ENCODE results near the gene VSX2. TPM values are rescaled to one million over a fixed set of nuclear protein-coding genes. Genes with fewer than 3 reads are reported as not detected.
A peak's percentile ranks its signal among the peaks of the same experiment; 100 is the strongest.

The VSX2 gene
- total RNA-seq, 1 donor from 2014 or later: not detected

DNA sequence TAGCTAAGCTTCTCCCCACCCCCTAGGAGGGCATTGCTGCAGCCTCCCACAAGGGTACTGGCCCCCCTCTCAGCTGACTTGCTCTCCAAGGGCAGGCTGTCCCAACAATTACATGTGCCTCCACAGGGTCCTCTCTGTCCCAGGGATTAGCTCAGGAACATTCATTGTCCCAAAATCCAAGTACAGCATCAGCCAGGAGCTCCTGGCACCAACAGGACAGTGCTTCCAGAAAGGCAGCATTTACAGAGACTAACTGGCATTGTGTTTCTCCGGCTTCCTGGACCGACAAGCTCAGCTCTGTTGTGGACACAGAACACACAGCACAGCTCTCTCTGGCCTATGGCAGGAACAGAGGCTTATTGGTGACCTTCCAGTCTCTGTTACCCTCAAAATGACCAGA, 41.8 kb downstream of the VSX2 start:
- intact Hi-C loops (cut with DNase I): no loop called here
- DNase-seq: no peak

DNA sequence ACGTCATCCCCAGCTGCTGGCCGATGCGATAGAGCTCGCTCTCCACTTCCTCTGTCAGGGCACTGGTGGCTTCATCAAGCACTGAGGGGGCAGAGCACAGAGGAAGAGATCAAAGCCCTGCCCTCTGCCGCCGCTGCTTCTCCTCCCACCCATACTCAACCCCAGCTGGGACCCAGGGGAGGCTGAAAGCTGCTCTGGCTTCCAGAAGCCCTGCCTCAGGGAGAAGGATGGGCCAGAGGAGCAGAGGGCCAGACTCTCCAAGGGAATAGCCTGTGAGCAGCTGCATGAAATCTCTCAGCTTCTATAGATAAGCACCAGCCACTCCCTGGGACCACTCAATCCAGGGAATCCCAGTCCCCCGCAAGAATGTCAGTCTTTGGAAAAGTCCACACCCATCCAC, 47.5 kb downstream of the VSX2 start:
- intact Hi-C loops (cut with DNase I): no loop called here
- ATAC-seq (ENCODE audit: poor library complexity): no peak
- no peak for DNase-seq

More for the DNA sequence above, 41.8 kb downstream of the VSX2 start:
- no peak for ATAC-seq (ENCODE audit: poor library complexity)

DNA sequence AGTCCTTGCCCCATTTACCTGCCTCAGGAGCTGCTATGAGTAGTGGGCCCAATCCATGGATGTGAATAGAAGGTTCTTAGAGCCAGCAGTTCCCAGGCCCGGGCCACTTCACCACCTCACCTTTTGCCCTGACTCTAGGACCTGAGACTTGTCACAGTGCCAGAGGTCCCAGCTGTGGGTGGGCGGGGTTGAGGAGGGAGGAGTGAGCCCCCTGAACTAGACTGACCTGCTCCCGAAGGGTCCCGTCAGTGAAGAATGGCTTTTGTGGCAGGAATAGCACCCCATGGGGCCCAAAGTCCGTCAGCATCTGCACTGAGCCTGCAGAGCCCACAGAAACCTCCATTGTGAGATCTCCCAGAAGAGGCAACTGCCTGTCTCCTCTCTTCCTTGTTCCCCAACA, 50.6 kb downstream of the VSX2 start:
- intact Hi-C loops (cut with DNase I): no loop called here
- no peak for DNase-seq
- ATAC-seq (ENCODE audit: poor library complexity): no peak

DNA sequence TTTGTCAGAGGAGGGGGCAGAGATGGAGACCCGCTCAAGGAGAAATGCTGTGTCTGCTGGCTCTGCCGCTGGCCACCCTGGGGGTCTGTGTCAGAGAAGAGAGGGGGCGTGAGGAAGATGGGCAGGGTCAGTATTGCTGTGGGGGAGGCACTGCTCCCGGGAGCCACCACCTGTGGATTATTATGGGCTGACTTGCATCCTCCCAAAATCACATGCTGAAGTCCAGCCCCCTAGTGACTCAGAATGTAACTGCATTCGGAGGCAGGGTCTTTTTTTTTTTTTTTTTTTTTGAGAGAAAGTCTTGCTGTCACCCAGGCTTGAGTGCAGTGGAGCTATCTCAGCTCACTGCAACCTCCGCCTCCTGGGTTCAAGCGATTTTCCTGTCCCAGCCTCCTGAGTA, 51.2 kb downstream of the VSX2 start:
- intact Hi-C loops (cut with DNase I): no loop called here
- DNase-seq (no peak), ATAC-seq (ENCODE audit: poor library complexity) (no peak)

DNA sequence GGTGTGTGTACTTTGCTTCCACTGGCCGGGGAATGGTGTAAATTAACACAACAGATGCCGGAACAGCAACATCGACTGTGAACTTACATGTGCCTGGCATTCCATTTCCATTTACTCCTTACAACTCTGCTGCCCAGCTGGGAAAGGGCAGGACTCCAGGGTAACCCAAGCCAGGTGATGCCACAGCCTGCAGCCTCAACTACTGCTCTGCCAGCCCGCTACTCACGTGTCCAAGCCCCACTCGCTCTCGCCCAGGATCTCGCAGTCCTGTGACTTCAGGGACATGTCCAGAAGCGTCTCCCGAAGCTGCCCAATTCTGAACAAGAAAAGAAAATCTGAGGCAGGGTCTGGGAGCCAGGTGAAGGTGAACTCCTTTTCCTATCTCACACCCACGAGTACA, 52.8 kb downstream of the VSX2 start:
- no peak for ATAC-seq (ENCODE audit: poor library complexity)
- no peak for DNase-seq
- intact Hi-C loops (cut with DNase I): no loop called here

DNA sequence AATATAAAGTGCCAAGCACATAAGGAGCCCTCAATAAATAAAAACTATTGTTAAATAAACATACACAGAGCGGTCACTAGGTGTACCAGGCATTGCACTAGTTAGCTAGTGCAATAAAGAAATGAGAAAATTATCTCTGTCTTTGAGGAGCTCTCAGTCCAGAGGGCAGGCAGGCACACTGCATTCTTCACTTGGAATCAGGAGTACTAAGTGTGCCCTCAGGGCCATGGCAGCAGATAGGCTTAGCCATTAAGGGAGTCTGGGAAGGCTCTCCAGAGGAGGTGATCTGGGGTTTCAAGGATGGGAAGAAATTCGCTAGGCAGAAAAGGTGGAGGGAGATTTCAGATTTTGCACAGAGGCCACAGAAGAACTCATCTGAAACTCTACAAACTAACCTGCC, 54.4 kb downstream of the VSX2 start:
- no peak for ATAC-seq (ENCODE audit: poor library complexity)
- no peak for DNase-seq
- intact Hi-C loops (cut with DNase I): no loop called here

DNA sequence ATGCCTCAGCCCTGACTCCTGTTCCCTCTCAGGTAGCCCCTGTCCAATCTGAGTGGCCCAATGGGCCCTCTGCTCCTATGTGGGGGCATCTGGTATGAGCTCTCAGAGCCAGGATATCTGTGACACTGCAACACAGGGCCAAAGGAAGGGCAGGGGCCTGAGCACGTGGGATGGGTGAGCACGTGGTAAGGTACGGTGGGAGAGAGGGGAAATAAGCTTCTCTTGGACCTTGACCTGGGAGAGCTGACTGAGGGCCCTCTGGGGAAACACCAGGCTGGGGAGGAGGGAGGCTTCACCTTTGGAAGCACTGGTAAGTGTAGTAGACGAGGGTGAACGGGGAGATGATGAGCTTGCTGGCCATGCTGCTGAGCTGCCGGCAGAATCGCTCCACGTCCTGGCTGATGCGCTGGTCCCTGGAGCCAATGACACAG, 56.8 kb downstream of the VSX2 start:
- no peak for DNase-seq
- ATAC-seq (ENCODE audit: poor library complexity): no peak
- intact Hi-C loops (cut with DNase I): no loop called here

DNA sequence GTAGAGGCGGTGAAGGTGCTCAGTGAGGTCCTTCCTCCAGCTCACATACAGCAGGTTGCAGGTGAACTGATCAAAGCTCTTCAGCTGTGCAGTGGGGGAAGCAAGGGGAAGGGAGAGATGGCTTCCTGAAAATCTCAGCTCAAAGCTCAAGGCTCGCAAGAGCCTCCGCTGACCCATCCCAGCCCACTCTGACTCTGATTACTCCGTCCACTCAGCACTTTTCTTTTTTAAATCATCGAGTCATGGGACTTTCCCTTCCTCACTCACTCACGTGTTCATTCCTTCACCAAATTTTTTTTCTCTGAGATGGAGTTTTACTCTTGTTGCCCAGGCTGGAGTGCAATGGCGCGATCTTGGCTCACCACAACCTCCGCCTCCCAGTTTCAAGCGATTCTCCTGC, 58.7 kb downstream of the VSX2 start:
- ATAC-seq (ENCODE audit: poor library complexity) (no peak), DNase-seq (no peak)
- intact Hi-C loops (cut with DNase I): no loop called here

DNA sequence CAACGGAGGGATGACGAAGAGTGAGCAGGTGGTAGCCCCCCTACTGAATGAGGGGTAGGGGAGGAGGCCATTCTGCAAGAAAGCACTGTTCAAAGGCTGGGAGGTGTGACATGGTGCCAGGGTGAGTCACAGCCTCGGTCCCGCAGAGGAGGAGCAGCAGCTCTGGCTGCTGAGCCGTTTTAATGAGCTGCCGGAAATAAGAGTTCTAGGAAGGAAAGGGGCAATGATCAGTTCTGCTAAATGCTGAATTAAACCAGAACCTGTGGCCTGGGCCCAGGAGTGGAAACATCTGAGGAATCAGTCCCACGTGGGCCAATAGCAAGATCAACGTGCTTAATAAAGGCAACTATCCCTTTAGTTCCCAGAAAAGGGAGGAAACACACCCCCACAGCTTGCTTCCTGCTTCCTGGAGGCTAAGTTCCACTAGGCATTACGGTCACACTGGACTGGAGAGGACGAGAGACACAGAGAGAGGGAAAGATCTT, 59.9 kb downstream of the VSX2 start:
- DNase-seq (no peak), ATAC-seq (ENCODE audit: poor library complexity) (no peak)
- intact Hi-C loops (cut with DNase I): no loop called here

DNA sequence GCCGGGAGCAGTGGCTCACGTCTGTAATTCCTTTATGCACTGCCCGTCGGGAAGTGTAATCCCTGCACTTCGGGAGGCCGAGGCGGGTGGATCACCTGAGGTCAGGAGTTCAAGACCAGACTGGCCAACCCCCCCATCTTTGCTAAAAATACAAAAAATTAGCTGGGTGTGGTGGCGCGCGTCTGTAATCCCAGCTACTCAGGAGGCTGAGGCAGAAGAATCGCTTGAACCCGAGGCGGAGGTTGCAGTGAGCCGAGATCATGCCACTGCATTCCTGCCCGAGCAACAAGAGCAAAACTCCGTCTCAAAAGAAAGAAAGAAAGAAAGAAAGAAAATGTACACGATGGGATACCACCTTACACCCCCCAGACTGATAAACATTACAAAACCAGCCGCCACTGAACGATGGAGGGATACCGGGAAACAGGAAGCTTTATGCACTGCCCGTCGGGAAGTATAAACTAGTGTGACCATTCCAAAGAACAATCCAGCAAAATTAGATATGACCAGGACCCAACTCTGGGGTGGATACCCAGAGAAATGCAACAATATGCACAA, 62.4 kb downstream of the VSX2 start:
- intact Hi-C loops (cut with DNase I): no loop called here
- DNase-seq: no peak
- no peak for ATAC-seq (ENCODE audit: poor library complexity)

DNA sequence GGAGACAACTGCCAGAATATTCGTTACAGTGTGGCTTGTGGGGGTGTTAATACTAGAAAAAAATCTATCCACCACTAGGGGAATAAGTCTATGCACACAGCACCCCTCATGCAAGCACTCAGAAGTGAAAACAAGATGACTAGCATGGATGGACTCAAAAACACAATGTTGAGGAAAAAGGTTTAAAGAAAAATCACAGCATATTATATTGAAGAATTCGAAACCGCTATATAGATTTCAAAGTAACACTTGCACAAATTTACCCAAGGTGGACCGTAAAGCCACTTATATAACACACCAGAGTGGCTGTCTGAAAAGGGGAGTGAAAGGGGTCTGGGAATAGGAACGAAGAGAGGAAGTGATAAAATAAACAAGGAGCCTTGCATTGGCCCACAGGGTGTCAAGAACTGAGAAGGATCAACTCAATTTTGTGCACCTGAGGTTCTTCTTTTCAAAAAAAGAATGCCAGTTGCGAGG, 62.9 kb downstream of the VSX2 start:
- peak; percentile 75 for ATAC-seq (ENCODE audit: poor library complexity)
- intact Hi-C loops (cut with DNase I): no loop called here

DNA sequence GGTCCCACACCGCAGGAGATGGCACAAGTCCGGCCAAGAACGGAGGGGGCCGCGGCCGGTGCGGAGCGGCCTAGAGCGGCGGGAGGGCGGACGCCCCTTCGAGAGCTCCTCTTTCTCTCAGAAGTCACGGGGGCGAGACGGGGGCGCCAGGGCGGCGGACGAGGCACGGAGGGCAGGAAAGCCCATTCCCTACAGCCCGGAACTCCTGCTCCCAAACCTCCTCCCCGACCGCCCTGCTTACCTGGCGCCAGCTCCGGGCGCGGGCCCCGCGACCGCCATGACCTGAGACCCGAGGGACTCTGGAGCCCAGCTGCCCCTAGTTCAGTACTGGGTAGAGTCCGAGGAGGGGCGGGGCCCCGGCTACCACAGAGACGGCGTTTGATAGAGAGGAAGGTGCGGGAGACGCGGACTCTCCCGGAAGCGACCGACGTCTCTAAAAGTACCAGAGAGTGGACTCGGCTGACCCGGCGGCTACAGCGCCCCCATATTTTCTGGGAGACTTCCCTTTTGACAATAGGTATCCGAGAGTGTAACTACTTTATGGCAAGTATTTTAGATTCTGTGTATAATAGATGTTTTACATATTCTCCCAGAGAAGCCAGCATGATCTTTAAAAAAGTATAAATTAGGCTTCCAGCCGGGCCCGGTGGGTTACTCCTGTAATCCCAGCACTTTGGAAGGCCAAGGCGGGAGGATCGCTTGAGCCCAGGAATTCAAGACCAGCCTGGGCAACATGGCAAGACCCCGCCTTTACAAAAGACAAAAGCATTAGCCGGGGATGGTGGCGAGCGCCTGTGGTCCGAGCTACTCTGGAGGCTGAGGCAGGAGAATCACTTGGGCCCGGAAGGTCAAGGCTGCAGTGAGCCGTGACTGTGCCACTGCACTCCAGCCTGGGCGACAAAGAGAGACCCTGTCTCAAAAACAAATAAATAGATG, 63.7 kb downstream of the VSX2 start, which contains the start of gene ABCD4:
TSS of gene ABCD4 (minus strand) at position 301 of the 936 bp plus-strand sequence. CDS start at position 279, 22 bp downstream.
- DNase-seq: peak; percentile 98
- intact Hi-C loops (cut with DNase I): no loop called here
- ATAC-seq (ENCODE audit: poor library complexity): peak; percentile 99

More for the DNA sequence above, 62.9 kb downstream of the VSX2 start:
- DNase-seq: no peak

DNA sequence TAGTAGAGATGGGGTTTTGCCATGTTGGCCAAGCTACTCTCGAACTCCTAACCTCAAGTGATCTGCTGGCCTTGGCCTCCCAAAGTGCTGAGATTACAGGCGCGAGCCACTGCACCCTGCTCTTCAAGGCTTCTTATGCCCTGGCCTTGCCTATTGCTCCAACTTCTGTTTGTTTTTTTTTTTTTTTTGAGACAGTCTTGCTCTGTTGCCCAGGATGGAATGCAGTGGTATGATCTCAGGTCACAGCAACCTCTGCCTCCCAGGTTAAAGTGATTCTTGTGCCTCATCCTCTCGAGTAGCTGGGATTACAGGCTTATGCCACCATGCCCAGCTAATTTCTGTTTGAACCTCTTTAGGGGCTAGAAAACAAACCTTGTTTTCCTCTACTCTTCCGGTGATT, 69.4 kb downstream of the VSX2 start:
- no peak for DNase-seq
- intact Hi-C loops (cut with DNase I): no loop called here
- ATAC-seq (ENCODE audit: poor library complexity): no peak

DNA sequence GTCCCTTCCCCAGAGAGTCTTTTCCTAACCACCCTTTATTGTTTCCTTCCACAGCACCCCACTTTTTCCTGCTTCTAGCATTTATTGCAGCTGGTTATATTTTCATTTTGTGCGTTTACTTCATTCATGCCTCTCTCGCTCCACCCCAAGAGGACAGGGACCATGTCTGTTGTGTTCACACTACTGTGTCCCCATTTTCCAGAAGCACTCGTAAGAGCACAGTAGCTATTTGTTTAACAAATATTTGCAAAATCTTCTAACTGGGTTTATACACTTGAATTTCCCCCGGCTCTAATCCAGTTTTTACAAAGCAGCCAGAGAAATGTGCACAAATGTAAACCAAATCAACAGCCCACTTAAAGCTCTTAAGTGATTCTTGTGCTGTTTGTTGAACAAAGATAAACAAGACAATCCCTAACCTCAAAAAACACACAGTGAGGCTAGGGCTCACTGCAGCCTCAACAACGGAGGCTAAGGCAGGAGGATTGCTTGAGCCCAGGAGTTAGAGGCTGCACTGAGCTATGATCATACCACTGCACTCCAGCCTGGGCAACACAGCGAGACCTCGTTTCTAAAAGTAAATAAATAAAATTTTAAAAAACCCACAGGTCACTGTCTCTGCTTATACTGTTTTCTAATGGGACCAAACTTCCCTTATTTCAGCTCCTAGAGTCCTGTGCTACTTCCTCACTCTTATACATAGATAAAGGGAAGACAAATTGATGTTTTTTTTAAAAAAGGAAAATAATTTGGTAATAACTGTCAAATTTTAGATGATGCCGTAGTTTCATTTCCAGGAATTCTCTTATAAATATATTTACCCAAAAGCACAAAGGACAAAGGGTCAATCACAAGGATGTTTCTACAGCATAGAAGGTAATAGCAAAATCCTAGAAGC, 70.1 kb downstream of the VSX2 start:
- intact Hi-C loops (cut with DNase I): no loop called here
- ATAC-seq (ENCODE audit: poor library complexity) (no peak), DNase-seq (no peak)

DNA sequence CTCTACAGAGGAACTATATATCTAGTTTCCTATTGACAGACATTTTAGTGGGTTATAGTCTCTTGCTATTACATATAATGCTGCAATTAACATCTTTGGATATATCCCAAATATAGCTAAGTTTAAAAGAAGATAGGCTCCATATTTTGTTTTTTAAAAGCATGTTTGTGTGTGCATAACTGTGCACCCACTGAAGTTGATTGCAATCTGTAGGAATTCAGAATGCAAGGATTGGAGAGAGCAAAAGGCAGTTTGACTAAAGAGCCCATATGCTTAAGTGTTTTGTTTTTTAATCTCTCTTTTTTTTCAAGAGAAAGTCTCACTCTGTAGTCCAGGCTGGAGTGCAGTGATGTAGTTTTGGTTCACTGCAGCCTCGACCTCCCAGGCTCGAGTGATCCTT, 72.9 kb downstream of the VSX2 start:
- intact Hi-C loops (cut with DNase I): no loop called here
- no peak for DNase-seq

More for the DNA sequence above, 72.9 kb downstream of the VSX2 start:
- ATAC-seq (ENCODE audit: poor library complexity): no peak

Measured in Right ventricle myocardium superior (tissue), 1 donor.